Measurements from ENCODE around the gene AURKB. TPM values are rescaled to one million over a fixed set of nuclear protein-coding genes. Genes with fewer than 3 reads are reported as not detected.
A peak's percentile ranks its signal among the peaks of the same experiment; 100 is the strongest.
"Not testable (repeated sequence)": the region's sequence is repeated elsewhere in the genome, so short reads cannot be mapped to it uniquely, and the experiment has no call there.

AURKB gene
- total and polyA plus RNA-seq, 10 of the 15 experiments (the other 5 are each of a cell fraction or from before 2014, with no cell fraction given), result 52.7 to 209 (median 128) TPM

GRCh38 chr17:8253801-8254200 is 43.4 kb upstream of the AURKB start:
- Histone ChIP-seq H3K4me2 (ENCODE audit: control insufficient read depth, insufficient read depth) (no peak overlapping the region), H4K20me1 (ENCODE audit: control insufficient read depth, insufficient read depth) (no peaks in the 10 kb centered on the region), H3K9ac (ENCODE audit: control insufficient read depth, insufficient read depth, low read length) (no peak overlapping the region), H3K27me3 (replicated peaks in 1 of 2; ENCODE audit: control insufficient read depth in 2 of 2, insufficient read depth in 2 of 2, low read length in 1 of 2) (no peaks in the 10 kb centered on the region), H3K9me3 (replicated peaks; ENCODE audit: control insufficient read depth, insufficient read depth, low read length) (no peaks in the 10 kb centered on the region), H3K36me3 (ENCODE audit: control insufficient read depth in 2 of 2, insufficient read depth in 2 of 2, low read length in 1 of 2) (peaks cover 19 to 23% of the 10 kb centered on the region in 2 experiments), H3K4me1 (ENCODE audit: control insufficient read depth, insufficient read depth, low read length) (no peaks in the 10 kb centered on the region; the same call in 1 of the 2 replicates), H3K4me3 (no peak overlapping the region), H3K27ac (ENCODE audit: control insufficient read depth, insufficient read depth) (no peak overlapping the region), H2AFZ (ENCODE audit: control insufficient read depth, low read depth, low read length) (no peak overlapping the region), H3K79me2 (ENCODE audit: control insufficient read depth, insufficient read depth, low read length) (peaks cover 31% of the 10 kb centered on the region)
- TF ChIP-seq ATF2 (IDR thresholded peaks at IDR 0.05; ENCODE audit: low read length) (no peak), NKRF (conservative IDR thresholded peaks at IDR 0.05) (no peak), RAD21 (IDR thresholded peaks at IDR 0.05; ENCODE audit: insufficient read depth, low read depth, low read length) (0 out of 2 replicates have a peak, but pooled peaks have one; percentile 13), LARP7 (IDR thresholded peaks at IDR 0.05) (no peak), CTCF (IDR thresholded peaks at IDR 0.05 in 2 of 3, conservative IDR thresholded peaks at IDR 0.05 in 1 of 3; ENCODE audit: control insufficient read depth in 2 of 3, extremely low read depth in 1 of 3, insufficient read depth in 1 of 3, low read depth in 3 of 3, low read length in 3 of 3) (peak in 2 of 3 experiments; percentile 2 to 15; a peak in 1 of 6 replicates), MTA2 (IDR thresholded peaks at IDR 0.05; ENCODE audit: low read depth) (no peak)
- FAIRE-seq, result no peak
- no TSS peak for BruUV-seq (replicated peaks)
- ChIA-PET POLR2A (interaction anchor here (0.5 to 0.6 kb wide), 2 partner anchors 77 to 135 kb away, joined by 3 read pairs; no protein-coding TSS in a partner anchor), RAD21 (ENCODE audit: unreplicated experiment) (no interaction called here), SMC1A (ENCODE audit: uncharacterized antibody, unreplicated experiment) (no interaction called here), CTCF (interaction anchor here (1.0 kb wide), 1 partner anchor 31 kb away, joined by 3 read pairs; no protein-coding TSS in a partner anchor)
- intact Hi-C loops (cut with micrococcal nuclease; ENCODE audit: unreplicated experiment), result no loop called here
- ATAC-seq, result no peak
- in situ Hi-C loops (cut with MboI), result no loop called here
- no peak for DNase-seq (ENCODE audit: low read depth, low spot score)
- 64% methylated on average over 8 of the region's 8 CpGs for WGBS (ENCODE audit: insufficient coverage, insufficient replicate concordance, low lambda C conversion rate, missing lambda C conversion rate)

GRCh38 chr17:8251411-8251810 is 41.0 kb upstream of the AURKB start:
- POLR2A ChIA-PET, result interaction anchor here (0.7 to 1.2 kb wide), 3 partner anchors 9 to 44 kb away, joined by 4 to 7 read pairs (median 6); partner anchors contain the start of gene SLC25A35
- intact Hi-C loops (cut with micrococcal nuclease; ENCODE audit: unreplicated experiment); H3K4me2 ChIP-seq (ENCODE audit: control insufficient read depth, insufficient read depth); H3K9ac ChIP-seq (ENCODE audit: control insufficient read depth, insufficient read depth, low read length); H3K4me1 ChIP-seq (ENCODE audit: control insufficient read depth, insufficient read depth, low read length); in situ Hi-C loops (cut with MboI); H2AFZ ChIP-seq (ENCODE audit: control insufficient read depth, low read depth, low read length); RAD21 ChIA-PET (ENCODE audit: unreplicated experiment); H3K4me3 ChIP-seq; BruUV-seq (replicated peaks); H3K9me3 ChIP-seq (replicated peaks; ENCODE audit: control insufficient read depth, insufficient read depth, low read length); DNase-seq (ENCODE audit: low read depth, low spot score); H4K20me1 ChIP-seq (ENCODE audit: control insufficient read depth, insufficient read depth); H3K27ac ChIP-seq (ENCODE audit: control insufficient read depth, insufficient read depth); ATAC-seq; H3K27me3 ChIP-seq (replicated peaks in 1 of 2; ENCODE audit: control insufficient read depth in 2 of 2, insufficient read depth in 2 of 2, low read length in 1 of 2); FAIRE-seq: not testable (repeated sequence)
- SMC1A ChIA-PET (ENCODE audit: uncharacterized antibody, unreplicated experiment), result interaction anchor here (1.3 kb wide), 1 partner anchor 12 kb away, joined by 3 read pairs; no protein-coding TSS in a partner anchor
- Histone ChIP-seq H3K79me2 (ENCODE audit: control insufficient read depth, insufficient read depth, low read length) (peaks cover 32% of the 10 kb centered on the region), H3K36me3 (ENCODE audit: control insufficient read depth in 2 of 2, insufficient read depth in 2 of 2, low read length in 1 of 2) (peaks cover 13% of the 10 kb centered on the region in 2 experiments)
- WGBS (ENCODE audit: insufficient coverage, insufficient replicate concordance, low lambda C conversion rate, missing lambda C conversion rate), result 89% methylated on average over 2 of the region's 2 CpGs
- CTCF ChIA-PET, result interaction anchor here (0.7 to 2.5 kb wide), 2 partner anchors 35 to 49 kb away, joined by 3 to 15 read pairs; no protein-coding TSS in a partner anchor

Data from GM12878 (cell line).